Renal pelvis (tissue), 4 donors: ENCODE results near the gene ANGPTL7. TPM values are rescaled to one million over a fixed set of nuclear protein-coding genes. Genes with fewer than 3 reads are reported as not detected.
"Not testable (repeated sequence)": the region's sequence is repeated elsewhere in the genome, so short reads cannot be mapped to it uniquely, and the experiment has no call there.

Experiments used
- DNase-seq: peaks from one replicate; pipeline ENCODE4 v3.0.0-alpha.2; 2013
- polyA plus RNA-seq, 3 donors: library from polyadenylated mRNA; unstranded; fragments of 120-200 nt; gene quantifications; one replicate each; pipeline ENCODE4 v1.2.1, GENCODE V29; 2013; ENCODE audit not compliant: insufficient read length in 3 of 3

ANGPTL7 gene
- polyA plus RNA-seq, 3 donors = 0.10 to 0.12 TPM; not detected in 1

DNA sequence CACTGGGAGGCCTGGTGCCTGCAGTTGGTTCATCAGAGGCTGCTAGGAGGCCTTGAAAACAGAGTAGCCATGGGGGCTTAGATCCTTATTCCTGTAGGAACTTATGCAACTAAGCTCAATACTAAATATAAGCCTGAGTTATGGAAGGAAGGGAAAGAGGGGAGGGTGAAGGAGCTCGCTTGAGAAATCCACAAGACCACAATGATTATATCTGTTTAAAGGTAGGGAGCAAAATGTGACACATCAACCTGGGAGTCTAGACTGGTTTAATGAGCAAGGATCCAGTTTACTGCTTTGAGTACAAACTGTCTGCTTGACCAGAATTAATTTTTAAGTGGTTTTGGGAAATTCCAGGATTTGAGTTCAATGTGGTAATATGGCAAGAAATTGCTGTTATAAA, 20.4 kb upstream of the ANGPTL7 start:
- no peak for DNase-seq

DNA sequence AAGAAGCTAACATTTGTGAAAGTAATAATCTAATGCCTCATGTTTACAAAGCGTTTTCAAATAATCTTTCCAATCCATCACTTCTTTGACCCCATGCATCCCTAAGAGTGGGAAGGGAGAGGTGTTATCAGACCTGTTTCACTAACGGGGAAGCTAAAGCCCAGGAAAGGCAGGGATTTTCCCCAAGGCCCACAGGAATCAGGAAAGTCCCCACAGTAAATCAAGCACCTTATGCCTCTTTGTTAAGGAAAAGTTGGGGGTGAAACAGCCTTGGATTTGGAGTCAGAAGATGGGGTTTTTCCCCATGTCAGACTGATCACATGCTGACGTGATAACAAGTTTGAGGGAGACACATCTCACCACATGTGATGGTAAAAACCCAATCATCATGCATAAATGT, 20.0 kb upstream of the ANGPTL7 start:
- no peak for DNase-seq

DNA sequence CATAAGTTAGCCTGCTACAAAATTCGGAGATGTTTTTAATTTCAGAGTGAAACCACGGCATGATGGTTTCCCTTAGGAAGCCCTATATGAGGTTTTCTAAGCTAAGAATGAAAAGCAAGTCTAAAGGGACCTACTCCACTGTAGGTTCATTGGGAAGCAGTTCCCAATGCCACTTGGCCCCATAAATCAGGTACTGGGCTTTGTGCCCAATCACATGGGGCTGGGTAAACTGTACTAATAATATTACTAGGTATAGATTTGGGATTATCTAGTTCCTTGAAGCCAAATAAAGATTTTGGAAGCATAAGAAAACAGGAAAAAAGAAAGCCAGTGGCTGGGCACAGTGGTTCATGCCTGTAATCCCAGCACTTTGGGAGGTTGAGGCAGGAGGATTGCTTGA, 19.1 kb upstream of the ANGPTL7 start:
- DNase-seq = no peak

DNA sequence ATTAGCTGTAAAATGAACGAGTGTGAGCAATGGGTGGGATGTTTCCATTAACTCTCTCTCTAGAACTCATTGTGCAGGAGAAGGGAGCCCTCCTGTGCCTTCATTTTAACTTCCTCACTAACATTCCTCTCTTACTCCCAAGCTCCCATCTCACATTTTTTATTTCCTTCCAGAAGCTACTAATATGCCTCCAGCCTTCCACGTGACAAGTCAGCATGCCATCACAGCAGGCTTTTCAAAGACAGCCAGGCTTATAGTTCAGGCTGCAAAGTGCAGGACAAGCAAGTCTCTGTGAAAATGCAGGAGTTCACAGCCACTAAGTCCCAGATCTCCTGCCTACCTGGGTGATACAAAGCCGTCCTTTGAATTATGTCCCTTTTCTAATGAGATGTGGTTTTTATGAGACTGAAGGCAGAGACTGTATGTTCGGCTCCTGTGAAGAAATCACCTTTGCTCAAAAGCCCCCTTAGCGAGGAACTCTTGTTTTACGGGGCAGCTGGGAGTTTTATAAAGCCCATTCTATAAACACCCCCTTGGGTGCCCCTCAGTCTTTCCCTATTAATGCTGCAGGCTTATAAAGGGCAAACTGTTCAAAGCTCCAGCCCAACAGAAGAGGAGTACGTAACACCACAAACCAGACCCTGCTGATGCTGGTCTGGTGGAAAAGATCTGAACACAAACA, 14.8 kb upstream of the ANGPTL7 start:
- no peak for DNase-seq

DNA sequence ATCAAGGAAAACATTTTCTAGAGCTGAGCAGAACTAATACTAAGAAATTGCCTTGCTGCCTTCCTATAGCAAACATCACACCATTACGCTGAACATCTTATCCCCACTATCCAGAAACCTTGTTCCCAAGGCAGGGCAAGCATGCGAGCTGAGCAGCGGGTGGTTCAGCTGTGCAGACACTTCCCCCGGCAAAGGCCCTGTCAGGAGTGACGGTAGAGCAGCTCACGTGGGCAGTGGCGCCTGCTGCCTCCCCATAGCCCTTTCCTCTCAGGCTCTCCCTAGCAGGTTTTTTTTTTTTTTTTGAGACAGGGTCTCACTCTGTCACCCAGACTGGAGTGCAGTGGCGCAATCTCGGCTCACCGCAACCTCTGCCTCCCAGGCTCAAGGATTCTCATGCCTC, 13.7 kb upstream of the ANGPTL7 start:
- DNase-seq = no peak

DNA sequence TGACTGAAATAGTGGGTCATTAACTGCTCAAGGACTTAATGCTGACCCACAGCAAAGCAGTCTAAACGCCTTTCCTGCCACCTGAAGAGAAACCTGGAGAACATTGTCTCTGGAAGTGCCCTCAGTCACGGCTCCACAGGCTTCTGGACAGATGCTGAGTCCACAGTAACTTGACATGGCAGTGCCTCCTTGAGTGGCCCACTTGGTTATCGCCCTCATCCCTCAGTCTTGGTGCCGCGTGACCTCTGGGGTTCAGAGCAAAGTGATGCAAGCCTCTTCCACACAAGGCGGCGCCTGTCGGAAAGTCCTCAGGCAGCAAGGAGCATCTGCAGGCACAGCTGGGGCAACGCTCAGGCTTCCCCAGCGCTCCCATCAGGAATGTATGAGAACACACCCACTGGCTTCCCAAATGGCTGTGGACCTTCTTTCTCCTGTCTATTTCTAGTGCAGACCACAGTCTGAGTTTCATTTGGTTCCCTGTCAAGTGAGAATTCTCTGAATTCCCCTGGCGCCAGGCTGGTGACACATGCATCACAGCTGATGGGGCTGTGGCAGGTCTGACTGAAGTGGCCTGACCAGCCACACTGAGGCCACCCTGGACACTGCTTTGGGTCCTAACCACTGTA, 13.0 kb upstream of the ANGPTL7 start:
- DNase-seq = no peak

DNA sequence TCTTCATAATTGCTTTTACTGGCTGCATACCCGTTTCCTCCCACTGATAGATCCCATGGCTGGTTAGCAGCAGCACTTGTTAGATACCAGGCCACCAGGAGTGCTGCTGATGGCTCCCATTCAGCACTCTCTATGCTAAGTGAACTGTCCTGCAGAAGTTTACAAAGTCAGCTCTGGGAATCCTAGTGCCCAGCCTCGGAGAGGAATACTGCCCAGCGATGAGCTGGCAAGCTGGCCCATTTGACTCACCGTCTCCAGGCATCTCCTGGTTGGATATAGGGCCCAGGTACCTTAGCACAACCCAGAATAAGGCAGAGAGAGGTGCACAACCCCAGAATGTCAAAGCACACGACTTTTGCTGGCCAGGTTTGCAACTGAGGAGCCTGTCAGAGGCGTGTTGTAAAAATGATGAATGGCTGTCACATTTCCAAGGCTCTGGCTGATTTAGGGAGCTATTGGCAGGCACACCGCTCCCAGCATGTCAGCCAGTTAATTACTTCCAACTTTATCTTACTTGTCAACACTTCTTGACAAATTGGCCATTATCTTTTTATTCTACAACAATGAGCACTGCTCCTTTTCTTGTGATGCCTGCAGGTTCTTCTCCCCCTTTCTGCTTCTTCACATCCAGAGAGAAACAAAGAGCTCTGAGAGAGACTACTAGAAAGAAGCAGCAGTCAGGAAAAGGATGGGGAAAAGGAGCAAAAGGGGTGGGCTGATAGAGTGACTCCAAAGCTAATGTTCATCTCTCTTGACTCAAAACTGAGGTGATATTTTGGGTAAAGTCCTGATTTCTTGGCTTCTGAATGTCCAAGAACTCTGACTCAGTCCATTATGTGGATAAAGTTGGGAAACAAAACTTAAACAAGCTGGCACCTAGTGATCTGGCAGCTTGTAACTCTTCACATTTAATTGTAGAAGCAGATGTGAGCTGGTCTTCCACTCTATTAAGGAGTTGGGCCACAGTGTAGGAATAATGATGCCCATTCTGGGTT, 10.8 kb upstream of the ANGPTL7 start:
- no peak for DNase-seq

DNA sequence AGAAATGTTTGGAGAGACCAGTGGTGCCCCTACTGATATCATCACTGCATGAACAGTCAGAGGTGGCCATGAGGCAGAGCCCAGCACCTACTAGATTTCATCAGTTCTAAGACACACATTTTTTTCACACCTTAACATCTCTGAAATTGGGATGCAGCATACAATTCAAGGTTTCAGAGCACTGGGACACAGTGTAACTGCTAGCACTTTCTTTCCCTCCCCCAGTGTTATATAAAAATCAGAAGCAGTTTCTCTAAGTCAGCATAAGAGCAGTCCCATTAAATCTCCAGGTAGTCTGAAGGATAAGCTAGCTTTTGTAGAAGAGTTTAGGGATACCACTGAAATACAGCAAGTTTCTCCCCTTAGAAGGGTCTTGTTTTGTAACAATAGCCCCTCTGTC, 10.0 kb upstream of the ANGPTL7 start:
- no peak for DNase-seq

DNA sequence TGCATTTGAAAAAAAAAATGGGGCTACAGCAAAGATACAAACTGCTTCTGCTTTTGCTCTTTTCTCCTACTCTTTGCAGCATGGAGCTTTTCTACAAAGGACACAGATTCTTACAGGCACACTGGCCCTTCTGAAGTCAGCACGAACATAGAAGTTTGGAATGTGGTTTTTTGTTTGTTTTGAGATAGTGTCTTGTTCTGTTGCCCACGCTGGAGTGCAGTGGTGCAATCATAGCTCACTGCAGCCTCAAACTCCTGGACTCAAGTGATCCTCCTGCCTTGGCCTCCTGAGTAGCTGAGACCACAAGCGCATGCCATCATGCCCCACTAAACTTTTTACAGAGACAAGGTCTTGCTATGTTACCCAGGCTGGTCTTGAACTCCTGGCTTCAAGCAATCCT, 9.4 kb upstream of the ANGPTL7 start:
- DNase-seq = not testable (repeated sequence)

DNA sequence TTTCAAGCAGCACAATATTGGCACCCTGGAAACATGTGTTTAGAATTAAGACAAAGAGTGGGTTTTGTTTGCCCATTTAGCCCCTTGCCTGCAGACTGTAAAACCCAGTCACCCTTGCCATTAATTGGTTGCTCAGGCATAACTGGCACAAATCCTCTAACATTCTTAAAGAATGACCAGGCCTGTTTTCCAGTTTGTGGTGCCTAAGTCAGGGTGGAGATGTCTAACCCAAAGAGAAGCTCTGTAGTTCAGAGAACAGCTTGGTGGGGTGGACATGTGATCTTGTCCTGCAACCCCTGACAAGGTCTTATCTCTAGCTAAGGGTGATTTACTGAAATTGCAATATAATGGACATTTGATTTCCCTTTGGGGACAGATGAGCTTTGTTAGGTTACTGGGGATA, 8.8 kb upstream of the ANGPTL7 start:
- DNase-seq = no peak

DNA sequence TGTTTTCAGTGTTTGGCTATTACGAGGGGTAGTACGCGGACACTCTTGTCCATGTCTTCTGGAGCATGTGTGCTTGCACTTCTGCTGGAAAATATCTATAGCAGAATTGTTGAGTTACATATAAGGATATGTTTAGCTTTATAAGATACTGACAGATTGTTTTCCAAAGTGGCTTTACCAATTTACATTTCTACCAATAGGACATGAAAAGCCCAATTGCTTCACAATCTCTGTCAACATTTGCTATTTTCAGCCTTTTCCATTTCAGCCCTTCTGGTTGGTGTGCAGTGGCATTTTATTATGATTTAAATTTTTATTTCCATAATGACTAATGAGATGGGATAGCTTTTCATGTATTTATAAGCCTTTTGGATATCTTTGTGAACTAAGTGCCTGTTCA, 6.3 kb upstream of the ANGPTL7 start:
- no peak for DNase-seq

DNA sequence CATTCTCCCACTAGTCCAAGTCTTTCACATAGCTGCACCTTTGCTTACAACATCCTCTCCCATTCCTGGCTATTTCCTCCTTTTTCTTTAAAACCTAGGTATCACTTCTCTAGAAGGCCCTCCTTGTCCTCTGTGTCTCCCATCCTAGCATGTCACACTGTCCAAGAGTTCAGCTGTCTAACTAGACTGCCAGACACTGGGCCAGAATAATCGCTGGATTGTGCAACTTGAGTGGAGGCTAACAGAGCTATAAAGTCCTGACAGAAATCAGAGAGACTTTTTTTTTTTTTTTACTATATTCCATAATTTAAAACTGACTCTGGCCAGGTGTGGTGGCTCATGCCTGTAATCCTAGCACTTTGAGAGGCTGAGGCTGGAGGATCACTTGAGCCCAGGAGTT, 4.2 kb upstream of the ANGPTL7 start:
- no peak for DNase-seq

DNA sequence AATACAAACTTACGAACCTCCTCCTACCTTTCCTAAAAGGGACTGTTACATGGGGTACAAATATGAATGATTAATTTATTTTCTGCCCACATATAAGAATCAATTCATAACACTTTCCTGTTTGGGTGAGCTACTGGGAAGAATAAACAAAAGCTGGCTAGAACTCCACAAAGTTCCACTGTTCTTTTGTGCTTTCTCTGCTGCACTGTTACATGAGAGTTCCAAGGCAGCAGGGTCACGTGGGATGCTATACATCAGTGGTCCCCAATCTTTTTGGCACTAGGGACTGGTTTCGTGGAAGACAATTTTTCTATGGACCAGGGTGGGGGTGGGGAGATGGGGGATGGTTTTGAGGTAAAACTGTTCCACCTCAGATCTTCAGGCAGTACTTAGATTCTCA, 2.2 kb upstream of the ANGPTL7 start:
- no peak for DNase-seq

DNA sequence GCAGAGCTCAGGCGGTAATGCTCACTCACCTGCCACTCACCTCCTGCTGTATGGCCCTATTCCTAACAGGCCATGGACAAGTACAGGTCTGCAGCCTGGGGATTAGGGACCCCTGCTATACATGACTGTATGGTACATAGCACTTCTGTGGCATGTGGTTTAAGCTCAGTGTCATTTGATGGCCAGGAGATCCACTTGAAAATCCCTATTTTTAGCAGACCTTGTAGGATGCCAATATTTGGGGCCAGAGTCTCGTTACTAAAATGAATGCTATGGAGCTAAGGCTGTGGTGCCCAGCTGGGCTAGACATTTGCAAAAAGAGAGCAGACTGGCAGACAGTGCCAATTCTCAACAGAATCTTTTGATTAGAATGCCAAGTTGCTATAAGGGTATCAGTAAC, 1.7 kb upstream of the ANGPTL7 start:
- no peak for DNase-seq

DNA sequence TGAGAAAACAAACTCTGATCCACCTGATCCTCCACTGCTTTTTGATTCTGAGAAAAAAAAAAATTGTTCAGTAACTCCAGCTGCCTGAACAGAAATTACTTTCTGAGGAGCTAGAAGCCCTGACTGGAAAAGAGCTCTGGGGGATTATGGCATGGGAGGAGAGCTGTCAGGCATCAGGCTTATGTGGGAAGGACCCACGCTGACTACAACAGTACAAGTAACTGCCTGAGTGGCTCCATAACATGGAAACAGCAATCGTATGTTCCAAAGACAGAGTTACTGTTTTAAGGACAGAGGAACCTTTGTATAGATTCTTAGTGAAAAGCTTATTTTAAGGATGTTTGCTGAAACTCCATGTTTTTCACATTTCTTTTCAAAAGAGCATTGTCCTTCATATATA, 1.2 kb upstream of the ANGPTL7 start:
- no peak for DNase-seq

DNA sequence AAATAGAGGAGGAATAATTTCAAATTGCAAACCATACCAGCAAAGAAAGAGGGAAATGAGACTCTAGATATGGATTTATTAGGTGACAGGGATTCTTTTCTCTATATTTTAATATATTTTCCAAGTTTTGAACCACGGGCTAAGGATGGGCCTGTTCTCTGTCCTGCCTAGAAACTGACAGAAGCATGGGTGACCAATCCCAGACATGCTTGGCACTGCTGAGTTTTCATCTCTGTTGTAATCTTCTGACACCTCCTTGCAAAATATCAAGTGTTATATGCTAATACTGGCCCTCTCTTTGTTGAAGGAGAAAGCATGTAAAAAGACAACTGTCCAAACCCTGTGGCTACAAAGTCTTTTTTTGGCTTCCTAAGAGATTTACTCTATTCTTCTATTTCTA, 774 bp upstream of the ANGPTL7 start:
- DNase-seq = no peak

DNA sequence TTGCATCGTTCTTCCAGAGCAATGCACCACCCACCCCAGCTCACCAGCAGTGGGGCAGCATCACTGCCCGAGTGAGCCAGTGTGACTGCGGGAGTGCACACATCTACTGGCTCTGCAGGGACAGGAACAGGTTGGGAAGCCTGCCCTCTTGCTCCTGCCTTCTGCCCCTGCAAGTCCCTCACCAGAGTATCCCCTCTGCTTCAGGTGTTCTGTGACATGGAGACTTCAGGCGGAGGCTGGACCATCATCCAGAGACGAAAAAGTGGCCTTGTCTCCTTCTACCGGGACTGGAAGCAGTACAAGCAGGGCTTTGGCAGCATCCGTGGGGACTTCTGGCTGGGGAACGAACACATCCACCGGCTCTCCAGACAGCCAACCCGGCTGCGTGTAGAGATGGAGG, 4.2 kb downstream of the ANGPTL7 start:
- no peak for DNase-seq

DNA sequence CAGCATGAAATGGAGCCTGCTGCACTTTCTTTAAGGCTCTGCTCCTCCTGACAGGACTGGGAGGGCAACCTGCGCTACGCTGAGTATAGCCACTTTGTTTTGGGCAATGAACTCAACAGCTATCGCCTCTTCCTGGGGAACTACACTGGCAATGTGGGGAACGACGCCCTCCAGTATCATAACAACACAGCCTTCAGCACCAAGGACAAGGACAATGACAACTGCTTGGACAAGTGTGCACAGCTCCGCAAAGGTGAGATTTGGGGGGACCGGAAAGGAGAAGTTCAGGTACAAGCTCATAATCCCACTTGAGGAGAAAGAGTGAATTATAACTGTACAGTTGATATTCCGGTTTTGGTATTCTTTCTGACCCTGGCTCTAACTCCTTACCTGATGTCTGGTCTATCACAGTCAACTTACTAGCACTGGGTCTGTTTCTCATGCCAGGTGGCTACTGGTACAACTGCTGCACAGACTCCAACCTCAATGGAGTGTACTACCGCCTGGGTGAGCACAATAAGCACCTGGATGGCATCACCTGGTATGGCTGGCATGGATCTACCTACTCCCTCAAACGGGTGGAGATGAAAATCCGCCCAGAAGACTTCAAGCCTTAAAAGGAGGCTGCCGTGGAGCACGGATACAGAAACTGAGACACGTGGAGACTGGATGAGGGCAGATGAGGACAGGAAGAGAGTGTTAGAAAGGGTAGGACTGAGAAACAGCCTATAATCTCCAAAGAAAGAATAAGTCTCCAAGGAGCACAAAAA, 5.4 kb downstream of the ANGPTL7 start:
- no peak for DNase-seq

DNA sequence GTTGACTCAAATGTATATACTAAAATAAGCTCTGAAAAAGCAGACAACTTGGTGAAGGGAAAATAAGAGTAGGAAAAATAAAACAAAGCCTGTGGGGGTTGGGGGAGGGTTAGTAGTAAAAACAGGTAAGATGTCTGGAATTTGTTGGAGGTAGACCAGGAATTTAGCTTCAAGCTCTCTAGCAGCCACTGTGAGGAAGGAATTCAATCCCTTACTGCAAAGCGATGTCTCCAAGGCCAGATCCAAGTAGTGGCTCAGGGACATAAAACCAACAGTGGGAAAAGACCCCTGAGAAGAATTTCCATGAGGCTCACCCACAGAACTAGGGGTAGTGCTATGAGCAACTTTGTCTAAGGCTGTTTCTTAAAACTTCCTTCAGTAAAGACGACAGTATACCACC, 7.8 kb downstream of the ANGPTL7 start:
- no peak for DNase-seq

DNA sequence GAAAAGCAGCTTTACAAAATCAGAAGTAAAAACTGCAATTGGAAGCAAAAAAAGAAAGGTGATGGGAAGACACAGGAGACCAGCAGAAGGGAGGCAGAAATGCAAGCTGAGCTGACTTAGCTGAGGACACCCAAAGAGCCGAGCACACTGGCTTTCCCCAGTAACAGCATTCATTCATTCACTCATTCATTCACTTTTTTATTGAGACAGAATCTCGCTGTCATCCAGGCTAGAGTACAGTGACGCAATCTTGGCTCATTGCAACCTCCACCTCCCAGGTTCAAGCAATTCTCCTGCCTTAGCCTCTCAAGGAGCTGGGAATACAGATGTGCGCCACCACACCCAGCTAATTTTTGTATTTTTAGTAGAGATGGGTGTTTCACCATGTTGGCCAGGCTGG, 8.2 kb downstream of the ANGPTL7 start:
- DNase-seq = no peak

DNA sequence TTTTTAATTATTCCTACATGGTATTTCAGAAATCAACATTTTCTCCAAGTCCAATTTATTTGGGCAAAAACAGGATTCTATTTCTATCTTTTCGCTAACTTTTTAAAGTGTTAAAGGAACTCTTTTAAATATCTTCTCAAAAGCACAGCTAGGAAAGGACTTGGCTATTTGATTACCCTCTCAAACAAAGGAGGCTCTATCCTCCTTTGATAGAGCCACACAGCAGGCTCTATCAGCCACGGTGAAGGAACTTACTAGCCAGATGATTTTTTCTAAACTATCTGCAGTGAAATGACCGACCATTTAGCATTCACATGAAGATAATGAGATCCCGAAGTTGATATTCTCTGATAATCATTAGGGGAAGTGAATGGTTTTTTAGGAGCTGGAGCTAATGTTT, 9.1 kb downstream of the ANGPTL7 start:
- DNase-seq = no peak
